Activated CD8-positive, alpha-beta memory T cell treated with anti-CD3 and anti-CD28 coated beads for 1 hour (primary cell): ENCODE data around the gene STOM.
"Not testable (repeated sequence)": the region's sequence is repeated elsewhere in the genome, so short reads cannot be mapped to it uniquely, and the experiment has no call there.

Experiments
- DNase-seq, 2 donors: peaks; one replicate each; pipeline ENCODE4 v3.0.0-alpha.2; 2020; ENCODE audit warnings: low read depth in 1 of 2; ENCODE audit errors: extremely low read depth in 1 of 2

The STOM gene

GRCh38 chr9:121303456-121304451 lies 66.3 kb downstream of the STOM start:
- DNase-seq: no peak

- no peak for DNase-seq
Observed at GRCh38 chr9:121302786-121303185, 67.3 kb downstream of the STOM start.

- no peak for DNase-seq
Observed at GRCh38 chr9:121302341-121302740, 67.7 kb downstream of the STOM start.

GRCh38 chr9:121301881-121302286 lies 68.2 kb downstream of the STOM start:
- DNase-seq: no peak

DNA sequence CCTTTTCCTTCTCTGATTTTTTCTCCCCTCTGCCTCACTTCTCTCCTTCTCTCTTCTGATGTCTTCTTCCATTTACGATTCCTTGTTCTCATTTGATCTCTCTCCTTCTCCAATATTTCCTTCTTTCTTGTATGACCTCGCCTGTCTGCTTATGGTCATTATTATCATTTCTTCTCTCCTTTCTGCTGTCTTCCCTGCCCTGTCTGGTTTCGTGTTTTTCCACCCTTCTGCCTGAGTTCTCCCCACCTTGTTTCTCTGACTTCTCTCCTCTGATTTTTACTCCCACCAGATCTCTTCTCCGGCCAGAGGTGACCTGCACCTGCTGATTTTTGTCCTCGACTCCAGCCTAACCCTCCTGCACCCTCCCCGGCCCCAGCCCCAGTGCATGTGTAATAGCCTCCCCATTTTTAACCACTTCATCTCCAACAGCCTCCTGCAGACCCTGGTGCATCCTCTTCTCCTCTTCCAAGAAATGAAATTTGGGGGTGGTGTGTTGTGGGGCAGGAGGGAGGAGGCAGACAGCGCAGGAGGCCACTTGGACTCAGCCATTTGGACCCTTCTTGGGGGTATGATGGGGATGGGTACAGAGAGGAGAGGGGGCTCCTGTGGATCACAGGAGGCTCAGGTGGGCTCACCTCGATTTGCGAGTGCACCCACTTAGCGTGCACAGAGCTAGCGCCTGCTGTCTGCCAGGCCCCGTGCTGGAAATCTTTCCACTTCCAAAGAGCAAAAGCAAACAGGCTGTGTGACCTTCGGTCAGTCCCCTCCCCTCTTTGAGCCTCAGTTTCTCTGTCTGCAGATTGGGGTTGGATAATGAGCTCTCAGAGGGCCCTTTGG lies 69.5 kb downstream of the STOM start:
- no peak for DNase-seq

GRCh38 chr9:121299467-121300282 lies 70.4 kb downstream of the STOM start:
- no peak for DNase-seq

GRCh38 chr9:121298689-121299466 lies 71.2 kb downstream of the STOM start:
- no peak for DNase-seq

DNA sequence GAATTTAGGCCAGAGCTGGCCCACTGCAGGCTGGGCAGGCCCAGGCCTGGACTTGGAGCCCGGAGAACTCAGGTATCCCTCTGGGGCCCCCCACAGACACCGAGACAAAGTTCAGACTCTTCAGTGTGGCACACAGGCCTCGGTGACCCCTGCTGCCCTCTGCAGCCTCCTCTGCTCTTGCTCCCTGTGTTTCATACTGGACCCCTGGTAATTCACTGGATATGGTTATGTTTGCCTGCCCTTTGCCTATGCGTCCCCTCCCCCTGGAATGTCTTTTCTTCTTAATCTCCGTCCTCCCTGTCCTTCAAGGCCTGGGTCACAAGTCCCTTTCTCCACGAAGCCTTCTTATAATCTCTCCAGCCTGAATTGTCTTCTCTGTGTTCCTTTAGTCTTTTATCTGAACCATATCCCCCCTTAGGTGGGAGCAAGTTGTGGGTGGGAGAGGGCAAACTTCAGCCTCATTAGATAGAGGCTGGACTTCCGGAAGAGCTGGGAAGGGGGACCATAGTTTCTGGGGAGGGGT lies 72.0 kb downstream of the STOM start:
- no peak for DNase-seq

DNA sequence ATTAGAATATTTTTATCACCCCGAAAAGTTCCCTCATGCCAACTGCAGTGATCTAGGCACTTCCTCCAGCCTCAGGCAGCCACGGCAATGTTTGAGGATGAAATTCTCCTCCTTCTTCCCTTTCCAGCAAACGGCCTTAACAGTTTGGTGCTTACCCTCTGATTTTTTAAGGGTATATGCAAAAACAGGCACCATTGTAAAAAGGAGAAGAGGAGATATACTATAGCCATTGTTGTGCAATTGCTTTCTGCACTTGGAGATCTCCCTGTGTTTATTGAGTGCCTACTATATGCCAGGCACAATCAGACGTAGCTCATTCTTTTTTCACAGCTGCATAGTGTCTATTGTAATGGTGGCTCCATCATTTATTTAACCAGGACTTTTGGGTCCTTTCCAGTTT lies 72.7 kb downstream of the STOM start:
- DNase-seq: no peak

DNA sequence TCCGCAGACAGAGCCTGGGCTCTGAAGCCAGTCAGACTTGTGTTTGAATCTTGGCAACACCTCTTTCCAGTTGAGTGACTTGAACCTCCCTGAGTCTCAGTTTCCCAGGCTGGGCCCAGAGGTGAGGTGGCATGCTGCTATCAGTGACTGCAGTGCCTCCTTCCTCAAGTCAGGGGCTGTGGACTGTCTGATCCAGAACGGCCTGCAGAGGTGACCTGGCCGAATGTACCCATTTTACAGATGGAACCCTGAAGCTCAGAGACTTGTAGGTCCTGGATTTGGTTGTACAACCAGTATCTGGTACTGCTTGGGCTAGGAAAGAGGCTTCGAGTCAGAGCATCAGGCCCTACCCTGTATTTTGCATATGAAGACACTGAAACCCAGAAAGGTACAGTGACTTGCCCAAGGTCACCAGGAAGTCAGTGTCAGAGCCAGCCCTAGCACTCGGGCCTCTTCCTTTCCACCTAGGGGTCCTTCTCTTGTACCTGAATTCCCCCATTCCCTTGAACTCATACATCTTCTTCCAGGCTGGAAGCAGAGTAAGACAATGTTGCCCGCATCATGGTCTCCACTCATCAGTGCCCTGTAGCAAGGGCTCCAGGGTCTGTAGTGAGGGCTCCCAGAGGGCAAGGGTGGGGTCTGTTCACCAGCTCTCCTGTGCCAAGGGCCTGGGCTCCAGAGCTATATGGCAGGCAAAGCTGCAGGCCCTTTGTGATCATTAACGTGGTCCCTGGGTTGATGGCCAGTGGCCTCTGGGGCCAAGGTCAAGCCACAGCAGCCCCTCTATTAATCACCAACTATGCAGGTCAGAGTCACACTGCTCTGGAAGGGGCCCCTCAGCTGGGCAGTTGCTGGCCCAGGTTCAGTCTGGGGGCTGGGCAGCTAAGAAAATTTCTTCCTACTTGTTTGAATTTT lies 73.6 kb downstream of the STOM start:
- no peak for DNase-seq

DNA sequence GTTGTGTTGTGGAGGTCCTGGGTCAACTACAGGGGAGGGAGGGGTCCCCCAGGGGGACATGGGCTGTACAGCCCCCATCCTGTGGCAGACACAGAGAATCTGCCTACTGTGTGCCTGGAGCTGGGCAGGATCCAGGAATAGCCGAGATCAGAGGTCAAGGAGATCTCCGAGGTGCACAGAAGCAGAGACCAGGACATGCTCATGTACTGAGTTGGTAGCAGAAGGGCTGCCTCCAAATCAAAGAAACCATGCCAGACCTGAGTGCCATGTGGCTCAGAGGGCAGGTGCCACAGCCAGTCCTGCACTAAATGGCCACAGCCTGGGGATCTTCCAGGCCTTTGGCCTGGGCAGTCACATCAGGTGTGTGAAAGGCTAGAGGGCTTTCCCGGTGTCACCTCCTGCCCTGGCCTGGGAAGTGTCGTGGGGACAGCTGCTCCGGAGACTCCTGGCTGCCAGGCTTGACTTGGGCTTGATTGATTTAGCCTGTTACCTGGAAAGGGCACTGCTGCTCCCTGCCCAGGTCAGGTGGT lies 74.3 kb downstream of the STOM start:
- no peak for DNase-seq

GRCh38 chr9:121294866-121295661 lies 75.0 kb downstream of the STOM start:
- no peak for DNase-seq

DNA sequence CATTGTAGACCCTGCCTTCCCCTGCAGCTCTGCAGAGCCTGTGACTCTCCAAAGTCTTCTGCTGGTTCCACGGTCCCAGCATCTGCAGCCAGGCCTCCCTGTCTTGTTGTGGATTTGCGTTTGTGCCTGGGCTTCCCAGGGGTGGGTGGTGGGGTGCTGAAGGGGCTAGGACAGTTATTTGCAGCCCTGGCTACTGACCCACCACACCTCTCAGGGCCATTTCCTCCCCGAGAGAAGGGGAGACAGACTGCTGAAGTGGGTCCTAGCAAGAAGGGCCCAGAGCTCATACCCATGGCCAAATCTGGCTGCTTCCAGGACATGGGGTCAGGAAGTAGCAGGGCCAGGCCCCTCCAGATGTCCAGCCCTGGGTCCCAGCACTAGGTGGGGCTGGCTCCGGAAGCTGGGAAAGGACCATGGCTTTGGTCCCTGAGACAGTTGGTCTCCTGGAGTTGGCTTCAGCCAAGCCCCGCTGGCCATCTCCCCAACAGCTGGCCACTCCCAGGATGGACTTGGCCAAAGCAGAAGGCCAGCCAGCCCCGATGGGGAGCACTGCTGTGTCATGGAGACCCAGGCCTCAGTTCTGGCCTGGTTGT lies 75.8 kb downstream of the STOM start:
- no peak for DNase-seq

DNA sequence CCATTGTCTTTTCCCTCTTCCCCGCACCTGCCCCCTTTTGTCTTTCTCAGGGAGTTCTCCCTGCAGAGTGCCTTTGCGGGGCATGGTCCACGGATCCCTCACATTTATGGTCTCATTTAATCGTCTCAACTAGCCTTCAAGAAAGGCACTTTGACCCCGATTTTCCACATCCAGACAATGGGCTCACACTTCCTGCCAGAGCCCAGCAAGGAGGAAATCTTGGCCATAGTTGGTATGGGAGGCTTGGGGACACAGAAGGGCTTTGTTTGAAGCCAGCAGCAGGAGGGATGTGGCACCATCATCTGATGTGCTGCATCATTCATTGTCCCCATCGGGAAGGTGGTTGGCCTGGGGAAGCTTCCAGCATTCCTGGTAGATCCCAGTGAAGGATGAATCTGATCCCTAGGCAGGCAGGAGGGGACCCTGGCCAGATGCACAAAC lies 77.2 kb downstream of the STOM start:
- DNase-seq: no peak

DNA sequence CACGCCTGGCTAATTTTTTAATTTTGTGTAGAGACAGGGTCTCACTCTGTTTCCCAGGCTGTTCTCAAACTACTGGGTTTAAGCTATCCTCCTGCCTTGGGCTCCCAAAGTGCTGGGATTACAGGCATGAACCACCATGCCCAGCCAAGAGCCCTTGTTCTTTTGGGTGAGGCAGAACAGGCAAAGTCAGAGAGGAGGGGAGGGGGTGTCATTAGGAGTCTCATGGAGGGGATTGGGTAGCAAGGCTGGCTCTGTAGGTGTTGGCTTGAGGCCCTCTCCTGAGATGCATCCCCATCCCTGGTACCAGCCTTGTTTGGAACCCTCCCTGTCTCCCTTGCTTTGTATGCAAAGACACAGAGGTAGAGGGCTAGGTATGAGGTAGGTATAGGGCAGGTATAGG lies 78.0 kb downstream of the STOM start:
- no peak for DNase-seq

GRCh38 chr9:121291536-121291935 lies 78.5 kb downstream of the STOM start:
- DNase-seq: not testable (repeated sequence)

- DNase-seq: no peak
Observed at GRCh38 chr9:121289772-121290370, 80.2 kb downstream of the STOM start.
